Stimulated activated CD4-positive, alpha-beta T cell treated with anti-CD3 and anti-CD28 coated beads, Interleukin-4, amount 100 ng/mL, for 4 hours (primary cell): ENCODE results near the gene NOTCH3.

Source experiments
- DNase-seq, 2 experiments: peaks; one replicate each; pipeline ENCODE4 v3.0.0-alpha.2; 2020

Gene NOTCH3

GRCh38 chr19:15200553-15201364, at the start of gene NOTCH3:
Gene NOTCH3, minus strand, starts transcription at chr19:15200995. Its CDS starts 90 bp downstream, at chr19:15200905.
- no peak for DNase-seq

GRCh38 chr19:15250640-15250993, 49.8 kb upstream of the NOTCH3 start:
- no peak for DNase-seq

GRCh38 chr19:15249972-15250639, 49.3 kb upstream of the NOTCH3 start:
- DNase-seq, result no peak

GRCh38 chr19:15249528-15249874, 48.7 kb upstream of the NOTCH3 start:
- no peak for DNase-seq

GRCh38 chr19:15248648-15249527, 48.1 kb upstream of the NOTCH3 start:
- no peak for DNase-seq

DNA sequence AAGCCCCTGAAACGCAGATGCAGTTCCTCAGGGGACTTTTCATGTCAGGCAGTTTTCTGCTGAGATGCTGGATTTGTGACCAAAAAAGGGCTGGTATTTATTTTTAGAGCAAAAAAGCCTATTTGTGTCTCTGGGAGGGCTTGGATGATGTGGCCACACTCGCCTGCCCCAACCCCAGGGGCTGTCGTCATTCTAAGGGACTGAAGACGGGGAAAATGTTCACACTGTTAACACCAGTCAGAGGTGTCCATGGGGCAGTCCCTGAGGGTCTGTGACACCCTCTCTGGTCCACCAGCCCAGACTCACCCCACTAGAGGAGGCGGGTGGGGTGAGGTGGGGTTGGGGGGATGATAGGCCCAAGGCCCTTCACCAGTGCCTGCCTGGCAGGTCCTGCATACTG, 47.3 kb upstream of the NOTCH3 start:
- DNase-seq, result no peak

GRCh38 chr19:15247107-15248014, 46.6 kb upstream of the NOTCH3 start:
- DNase-seq, result no peak

DNA sequence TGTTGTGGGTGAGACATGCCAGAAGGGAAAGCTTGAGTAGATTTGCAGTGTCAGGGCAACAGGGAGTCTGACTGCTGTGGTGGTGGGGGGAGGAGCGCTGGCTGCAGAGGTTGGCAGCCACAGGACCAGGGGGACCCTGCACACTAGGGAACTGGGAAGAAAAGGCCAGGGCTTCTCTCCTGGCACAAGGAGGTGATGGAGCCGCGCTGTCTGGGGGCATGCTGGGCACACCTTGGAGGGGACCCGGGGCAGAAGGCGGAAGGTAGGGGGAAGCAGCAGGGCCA, 45.3 kb upstream of the NOTCH3 start:
- no peak for DNase-seq

DNA sequence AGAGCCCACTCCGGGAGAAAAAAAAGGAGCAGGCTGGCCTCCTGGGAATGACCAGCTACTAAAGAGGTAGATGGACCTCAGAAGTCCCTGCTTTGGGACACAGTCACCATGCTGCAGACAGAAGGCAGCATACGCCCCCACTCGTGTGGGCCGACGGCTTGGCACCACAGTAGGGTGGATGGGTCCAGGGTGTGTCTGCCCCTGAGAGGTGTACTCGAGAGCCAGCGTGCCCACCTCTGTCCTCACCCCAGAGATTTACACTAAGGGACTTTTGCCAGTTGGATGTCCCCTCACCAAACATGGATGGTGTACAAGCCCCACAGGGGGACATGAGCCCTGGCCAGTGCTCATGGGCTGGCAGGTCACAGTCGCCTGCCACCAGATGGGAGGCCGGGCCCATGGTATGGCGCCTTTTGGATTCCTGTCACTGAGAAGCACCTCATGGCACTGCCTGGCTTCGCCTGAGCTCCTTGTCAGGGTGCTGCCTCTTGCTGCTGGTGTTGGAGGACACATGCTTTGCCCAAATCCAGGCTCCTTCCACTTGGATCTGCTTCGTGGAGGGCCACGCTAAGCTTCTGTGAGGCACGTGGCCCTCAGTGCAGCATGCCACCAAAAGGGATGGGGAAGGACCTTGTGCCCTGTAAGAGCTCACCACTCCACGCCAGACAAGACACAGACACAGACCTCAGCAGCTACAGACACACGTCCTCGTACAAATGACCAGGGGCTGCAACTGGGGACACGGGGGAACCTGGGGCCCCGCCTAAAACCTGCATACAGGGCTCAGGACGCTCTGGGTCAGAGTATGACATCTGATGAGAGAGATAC, 44.8 kb upstream of the NOTCH3 start:
- DNase-seq, result no peak

DNA sequence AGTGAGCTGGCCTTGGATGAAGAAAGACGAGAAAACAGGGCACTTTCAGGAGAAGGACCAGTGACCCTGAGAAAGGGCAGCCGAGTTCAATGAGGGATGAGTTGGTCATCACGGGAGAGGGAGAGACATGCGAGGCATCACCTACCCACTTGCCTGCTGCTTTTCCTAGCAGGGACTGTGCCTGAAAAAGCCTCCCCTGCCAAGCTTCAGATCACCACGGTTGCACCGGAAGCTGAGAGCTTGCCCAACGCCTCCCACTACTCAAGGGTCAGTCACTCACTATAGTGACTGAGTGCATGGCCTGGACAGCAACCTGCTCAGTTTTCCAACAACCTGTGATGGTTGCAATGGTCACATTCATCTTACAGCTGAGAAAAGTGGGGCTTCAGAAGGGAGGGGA, 44.0 kb upstream of the NOTCH3 start:
- no peak for DNase-seq

- no peak for DNase-seq
Measured at GRCh38 chr19:15244106-15244803, 43.5 kb upstream of the NOTCH3 start.

DNA sequence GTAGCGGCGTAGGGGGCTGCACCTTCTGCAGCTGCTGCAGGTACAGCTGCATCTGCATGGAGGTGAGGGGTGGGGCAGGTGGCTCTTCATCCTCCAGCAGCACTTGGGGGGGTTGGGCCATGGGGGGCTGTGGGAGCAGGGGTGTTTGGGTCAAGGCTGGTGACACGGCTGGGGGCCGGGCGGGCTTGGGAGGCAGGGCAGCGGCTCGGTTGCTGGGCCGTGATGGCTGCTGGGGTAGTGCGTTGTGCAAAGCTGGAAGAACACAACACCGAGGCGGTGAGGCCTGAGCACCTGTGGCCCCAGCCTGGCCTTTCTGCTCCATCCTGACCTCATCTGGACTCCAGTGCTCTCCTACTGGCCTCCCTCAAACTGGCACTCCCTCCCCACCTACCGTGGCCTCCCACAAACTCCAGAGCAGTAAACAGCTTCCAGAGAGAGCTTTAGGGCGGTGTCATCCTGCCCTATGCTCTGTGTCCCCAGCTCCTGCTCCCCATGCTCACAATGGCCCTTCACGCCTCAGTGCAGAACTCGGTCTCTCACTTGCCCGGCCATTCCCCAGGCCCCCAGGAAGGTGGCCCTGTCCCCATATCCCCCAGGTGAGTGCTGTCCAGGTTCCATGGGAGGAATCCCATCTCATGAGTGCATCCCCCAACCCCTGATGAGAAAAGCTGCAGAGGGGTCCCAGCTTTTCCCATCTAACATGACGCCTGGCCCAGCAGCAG, 42.6 kb upstream of the NOTCH3 start:
- no peak for DNase-seq

- no peak for DNase-seq
Measured at GRCh38 chr19:15241259-15241910, 40.6 kb upstream of the NOTCH3 start.

GRCh38 chr19:15240515-15240914, 39.7 kb upstream of the NOTCH3 start:
- no peak for DNase-seq

GRCh38 chr19:15239337-15239949, 38.6 kb upstream of the NOTCH3 start:
- no peak for DNase-seq

DNA sequence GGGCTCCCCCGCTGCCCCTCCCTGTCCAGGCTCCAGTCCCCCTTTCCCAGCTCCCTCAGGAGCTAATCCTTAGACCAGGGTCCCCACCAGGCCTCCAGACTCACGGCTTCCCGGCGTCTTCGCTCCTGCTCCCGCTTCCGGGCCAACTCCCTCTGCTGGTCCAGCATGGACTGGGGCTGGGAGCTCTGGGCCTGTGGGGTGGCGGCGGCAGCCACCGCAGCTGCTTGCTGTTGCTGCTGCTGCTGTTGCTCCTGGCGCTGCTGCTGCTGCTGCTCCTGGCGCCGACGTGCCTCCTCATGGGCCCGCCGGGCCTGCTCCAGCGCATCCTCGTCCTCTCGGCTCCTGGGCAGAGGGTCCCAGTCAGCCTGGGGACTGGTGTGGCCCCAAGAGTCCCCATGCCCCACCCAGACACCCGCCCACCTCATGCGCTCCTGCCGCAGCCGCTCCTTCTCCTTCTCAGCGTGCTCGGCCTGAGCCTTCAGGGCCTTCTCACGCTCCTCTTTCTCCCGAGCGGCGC, 37.9 kb upstream of the NOTCH3 start:
- DNase-seq, result no peak

- DNase-seq, result no peak
Measured at GRCh38 chr19:15237759-15238638, 37.2 kb upstream of the NOTCH3 start.

DNA sequence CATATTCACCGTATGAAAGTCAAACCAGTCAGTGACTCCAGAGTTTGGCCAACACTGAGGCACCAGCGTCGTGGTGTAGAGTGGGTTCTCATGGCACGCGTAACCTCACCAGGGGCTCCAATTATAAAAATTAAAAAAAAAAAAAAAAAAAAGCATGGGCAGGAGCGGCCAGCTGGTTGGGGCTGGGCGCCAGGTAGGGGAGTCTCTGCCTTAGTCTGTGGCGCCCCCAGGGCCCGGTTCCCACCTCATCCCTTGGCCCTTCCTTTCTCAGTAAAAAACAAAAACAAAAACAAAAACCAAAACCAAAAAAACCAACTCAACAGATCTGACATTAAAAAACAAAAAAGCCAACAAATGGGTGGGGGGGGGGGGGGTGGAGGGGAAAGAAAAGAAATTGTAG, 36.1 kb upstream of the NOTCH3 start:
- DNase-seq, result no peak
